ENCODE data around the gene DCTN1.

DNA sequence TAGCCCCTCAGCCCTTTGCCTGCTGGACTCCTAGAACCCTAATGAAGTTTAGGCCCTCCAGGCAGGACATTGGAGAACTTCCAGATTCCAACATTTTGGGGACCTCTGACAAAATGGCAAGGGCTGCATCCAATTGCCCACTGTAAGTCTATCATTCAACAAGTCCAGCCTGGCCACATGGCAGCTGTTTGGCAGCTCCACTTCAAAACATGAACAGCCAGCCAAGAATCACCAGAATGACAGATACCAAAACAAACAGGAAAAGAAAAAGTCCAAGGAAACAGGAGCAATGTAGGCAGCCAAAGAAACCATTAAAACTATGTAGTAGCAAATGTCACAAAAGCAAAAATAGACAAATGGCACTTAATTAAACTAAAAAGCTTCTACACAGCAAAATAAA is 62.4 kb downstream of the DCTN1 start:
- TF ChIP-seq POLR2A (IDR thresholded peaks at IDR 0.05; ENCODE audit: low read length) (no peak), GATA1 (IDR thresholded peaks at IDR 0.05; ENCODE audit: low read depth, low read length) (no peak)

Measured in erythroblast (primary cell).